DMS153 treated with DMSO at 0.1 percent for 48 hours (cell line): Measurements from ENCODE around the gene GSTT2B.
"Not testable (repeated sequence)": the region's sequence is repeated elsewhere in the genome, so short reads cannot be mapped to it uniquely, and the experiment has no call there.

Source experiments
- DNase-seq: peaks from one replicate; lab custom pipeline; 2025; ENCODE audit not compliant: unreplicated experiment; lab: John Stamatoyannopoulos, UW

The GSTT2B gene

DNA sequence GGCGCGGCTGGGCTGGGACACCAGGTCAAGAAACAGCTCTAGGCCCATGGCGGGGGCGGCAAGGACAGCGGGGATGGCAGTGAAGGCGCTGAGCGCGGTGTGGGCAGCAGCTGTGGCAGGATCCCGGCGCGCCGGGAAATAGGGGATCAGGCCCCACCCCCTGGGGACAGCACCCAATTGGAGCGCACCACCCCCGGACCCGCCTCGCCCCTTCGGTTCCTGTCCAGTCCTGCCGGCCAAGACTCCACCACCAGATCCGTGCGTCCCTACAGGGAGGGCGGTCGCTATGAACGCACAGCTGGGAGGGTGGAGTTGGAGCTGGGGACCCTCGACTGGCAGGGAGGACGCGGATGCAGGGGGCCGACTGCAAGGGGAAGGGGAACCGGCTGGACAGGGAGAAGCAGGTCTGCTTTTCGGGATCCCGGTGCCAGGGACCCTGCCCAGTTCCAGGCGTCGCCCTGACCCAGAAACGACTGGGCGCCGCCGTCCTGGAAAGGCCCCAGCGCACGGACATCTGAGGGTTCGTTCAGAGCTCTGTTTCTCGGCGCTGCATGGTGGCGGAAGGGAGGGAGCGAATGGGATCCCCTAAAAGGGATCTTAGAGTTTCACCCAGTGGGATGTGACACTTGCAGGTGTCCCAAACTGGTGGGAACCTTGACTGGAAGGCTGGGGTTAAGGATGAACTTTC, at the start of gene GSTT2B:
TSS of gene GSTT2B (minus strand) at position 112 of the 688 bp plus-strand sequence. CDS start at position 48, 64 bp downstream.
- DNase-seq, result not testable (repeated sequence)

DNA sequence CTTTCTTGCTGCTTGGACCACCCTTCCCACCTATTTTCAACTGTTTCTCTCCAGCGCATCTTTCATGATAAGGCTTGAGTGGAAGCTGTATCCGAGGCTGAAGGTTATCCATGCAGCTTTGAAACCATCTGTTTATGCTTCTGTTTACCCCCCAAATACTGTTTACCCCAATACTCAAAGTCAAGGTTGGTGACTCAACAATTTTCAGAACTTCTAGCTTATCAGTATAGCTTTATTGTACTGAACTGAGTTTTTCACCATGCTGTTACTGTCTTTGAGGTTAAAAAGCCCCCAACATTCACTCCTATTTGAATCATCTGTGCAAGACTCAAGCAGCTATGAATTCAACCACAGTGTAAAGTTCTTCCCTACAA, 49.0 kb upstream of the GSTT2B start:
- DNase-seq, result no peak

GRCh38 chr22:24009227-24010017, 48.4 kb upstream of the GSTT2B start:
- no peak for DNase-seq

GRCh38 chr22:24008381-24009226, 47.6 kb upstream of the GSTT2B start:
- DNase-seq, result no peak

DNA sequence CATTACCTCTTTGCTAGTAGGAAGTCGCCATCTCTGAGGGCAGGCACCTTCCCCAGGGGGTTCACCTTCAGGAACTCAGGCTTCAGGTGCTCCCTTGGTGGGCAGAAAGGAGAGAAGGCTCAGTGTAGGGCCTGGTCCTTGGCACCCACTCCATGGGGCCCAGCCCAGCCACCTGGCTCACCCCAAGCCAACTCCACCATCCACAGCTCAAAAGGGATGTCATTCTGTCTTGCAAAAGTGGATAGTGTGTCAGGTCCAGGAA, 47.0 kb upstream of the GSTT2B start:
- DNase-seq, result no peak

DNA sequence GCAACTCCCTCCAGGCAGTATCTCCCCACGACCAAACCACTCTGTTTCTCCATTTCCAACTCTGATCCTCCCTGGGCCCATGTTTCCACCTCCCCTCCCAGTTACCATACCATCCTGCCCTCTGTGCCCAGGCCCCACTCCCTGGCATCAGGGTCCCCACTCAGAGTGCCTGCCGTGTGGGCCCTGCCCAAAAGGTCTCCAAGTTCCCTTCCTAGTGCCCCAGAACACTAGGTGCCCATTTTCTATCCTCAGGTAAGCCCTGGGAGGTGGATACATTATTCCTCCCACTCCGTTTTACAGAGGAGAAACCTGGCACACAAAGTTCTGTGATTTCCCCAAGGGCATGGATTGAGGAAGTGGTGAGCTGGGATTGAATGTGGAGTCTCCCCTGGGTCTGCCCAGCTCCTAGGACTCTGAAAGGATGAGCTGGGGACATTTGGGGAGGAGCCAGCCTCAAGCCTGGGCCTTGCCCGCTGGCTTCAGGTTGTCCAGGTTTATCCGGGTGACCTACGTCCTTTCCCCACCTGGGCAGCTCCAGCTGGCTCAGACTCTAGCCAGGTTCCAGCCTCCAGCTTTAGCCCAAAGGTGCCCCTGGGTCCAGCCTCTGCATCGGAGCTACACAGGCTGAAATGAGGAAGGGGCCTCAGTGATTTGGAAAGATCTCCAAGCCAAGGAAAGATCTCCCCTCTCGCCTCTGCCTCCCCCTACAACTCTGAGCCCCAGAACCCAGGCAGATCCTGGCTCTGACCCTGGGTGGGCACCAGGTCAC, 46.4 kb upstream of the GSTT2B start:
- no peak for DNase-seq

- DNase-seq, result no peak
Measured at GRCh38 chr22:24006914-24007214, 45.9 kb upstream of the GSTT2B start.

DNA sequence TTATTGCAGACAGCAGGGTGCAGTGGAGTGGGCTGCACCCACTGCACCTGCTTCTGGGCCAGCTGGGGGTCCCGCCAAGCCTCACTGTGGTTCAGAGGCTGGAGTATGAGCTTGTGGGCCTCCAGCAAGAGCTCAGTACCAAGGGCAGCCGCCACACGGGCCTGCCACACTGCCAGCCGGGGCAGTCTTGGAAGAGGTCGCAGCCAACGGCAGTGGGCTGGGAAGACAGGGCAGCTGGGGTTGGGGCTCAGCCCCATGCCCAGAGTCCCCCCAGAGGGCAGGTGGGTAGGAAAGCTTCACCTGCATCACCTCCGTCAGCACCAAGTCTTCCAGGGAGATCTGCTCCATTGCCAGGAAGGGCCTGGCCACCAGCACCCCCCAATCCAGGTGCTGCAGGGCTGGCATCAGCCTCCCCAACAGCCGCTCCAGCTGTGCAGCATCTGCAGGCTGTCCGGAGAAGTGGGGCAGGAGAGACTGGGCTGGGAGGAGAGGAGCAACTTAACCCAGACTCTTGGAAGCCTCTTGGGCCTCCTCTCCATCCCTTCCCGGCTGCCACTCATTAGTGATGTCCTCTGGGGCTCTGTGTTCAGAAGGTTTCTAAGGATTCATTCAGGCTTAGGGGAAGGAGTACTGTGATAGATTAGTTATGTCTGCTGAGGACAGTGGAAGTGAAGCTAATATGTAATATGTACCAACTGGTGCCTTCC, 45.4 kb upstream of the GSTT2B start:
- DNase-seq, result no peak

DNA sequence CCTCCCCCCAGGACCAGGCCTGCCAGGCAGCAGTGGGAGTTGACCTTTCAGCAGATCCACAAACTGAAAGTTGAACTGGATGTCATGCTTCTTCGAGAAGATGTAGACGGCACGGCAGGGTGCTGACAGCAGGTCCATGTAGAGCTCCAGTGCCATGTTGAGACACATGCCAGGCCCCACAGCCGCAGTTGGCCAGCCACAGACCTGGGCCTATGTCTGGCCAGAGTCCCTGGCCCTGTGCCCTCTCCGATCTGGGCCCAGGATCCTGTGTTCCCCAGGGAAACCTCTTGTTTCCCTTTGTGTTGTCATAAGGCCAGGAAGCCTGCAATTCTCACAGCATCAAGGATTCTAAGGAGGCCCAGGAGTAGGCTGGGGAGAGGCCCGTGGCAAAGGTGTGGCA, 44.2 kb upstream of the GSTT2B start, which contains the start of gene GSTT4:
TSS of gene GSTT4 (minus strand) at position 253 of the 400 bp plus-strand sequence. CDS start at position 156, 97 bp downstream.
- no peak for DNase-seq

GRCh38 chr22:24003887-24004286, 42.9 kb upstream of the GSTT2B start:
- DNase-seq, result no peak

DNA sequence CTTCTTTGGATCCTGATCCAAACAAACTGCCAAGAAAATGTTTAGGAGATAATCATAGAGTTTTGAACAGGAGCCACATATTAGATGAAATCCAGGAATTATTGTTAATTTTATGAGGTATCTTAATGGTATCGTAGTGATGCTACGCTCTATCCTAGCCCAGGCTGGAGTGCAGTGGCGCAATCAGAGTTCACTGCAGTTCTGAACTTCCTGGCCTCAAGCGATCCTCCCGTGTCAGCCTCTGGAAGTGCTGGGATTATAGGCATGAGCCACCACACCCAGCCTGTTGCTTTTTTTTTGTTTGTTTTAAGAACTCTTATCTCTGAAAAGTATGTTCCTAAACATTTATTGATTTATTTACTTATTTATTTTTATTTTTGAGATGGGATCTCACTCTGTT, 41.9 kb upstream of the GSTT2B start:
- no peak for DNase-seq

DNA sequence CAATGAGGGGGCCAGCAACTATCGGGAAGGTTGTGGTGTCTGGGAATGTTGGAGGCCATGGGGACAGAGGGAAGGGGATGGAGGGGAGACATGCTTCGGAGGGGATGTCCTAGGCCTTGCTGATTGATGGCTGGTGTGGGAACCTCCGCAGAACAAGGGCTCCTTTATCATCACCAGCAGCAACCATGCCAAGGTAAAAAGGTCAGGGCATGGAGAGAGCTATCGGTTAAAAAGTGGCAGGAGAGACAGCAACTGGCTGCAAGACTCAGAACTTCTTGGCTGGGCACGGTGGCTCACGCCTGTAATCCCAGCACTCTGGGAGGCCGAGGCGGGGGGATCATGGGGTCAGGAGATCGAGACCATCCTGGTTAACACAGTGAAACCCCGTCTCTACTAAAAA, 41.3 kb upstream of the GSTT2B start:
- no peak for DNase-seq

DNA sequence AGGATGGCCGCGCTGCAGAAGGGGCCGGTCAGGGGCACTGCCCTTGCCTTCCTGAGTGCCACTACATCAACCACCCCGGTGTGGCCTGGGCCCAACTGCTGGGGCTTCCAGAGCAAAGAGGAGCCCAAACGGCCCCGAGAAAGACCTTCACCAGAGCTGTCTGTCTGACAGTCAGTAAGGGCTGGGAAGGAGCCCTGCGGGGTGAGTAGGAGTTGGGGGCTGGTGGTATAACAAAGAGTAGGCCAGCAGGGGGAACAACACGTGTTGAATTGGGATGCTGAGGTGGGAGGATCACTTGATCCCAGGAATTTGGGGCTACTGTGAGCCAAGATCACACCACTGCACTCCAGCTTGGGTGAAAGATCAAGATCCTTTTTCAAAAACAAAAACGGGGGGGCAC, 40.3 kb upstream of the GSTT2B start:
- DNase-seq, result no peak

- DNase-seq, result not testable (repeated sequence)
Measured at GRCh38 chr22:23999779-24000178, 38.8 kb upstream of the GSTT2B start.

- DNase-seq, result no peak
Measured at GRCh38 chr22:23997092-23997491, 36.1 kb upstream of the GSTT2B start.

GRCh38 chr22:23993581-23994177, 32.7 kb upstream of the GSTT2B start:
- not testable (repeated sequence) for DNase-seq

DNA sequence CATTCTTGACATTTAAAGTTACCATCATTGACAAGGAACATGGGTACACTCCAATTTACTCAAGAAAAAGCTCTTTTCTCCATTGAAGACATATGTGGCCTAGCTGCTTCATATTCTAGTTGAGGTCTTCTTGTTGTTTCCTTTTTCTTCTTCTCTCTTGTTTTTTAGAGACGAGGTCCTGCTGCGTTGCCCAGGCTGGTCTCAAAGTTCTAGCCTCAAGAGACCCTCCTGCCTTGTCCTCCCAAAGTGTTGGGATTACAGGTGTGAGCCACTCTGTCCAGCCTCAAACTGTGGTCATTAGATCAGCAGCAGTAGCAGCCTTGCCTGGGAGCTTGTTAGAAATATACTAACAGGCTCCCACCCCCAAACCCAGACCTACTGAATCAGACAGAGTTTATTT, 32.1 kb upstream of the GSTT2B start:
- not testable (repeated sequence) for DNase-seq

GRCh38 chr22:23989583-23990244, 28.7 kb upstream of the GSTT2B start:
- not testable (repeated sequence) for DNase-seq

- DNase-seq, result not testable (repeated sequence)
Measured at GRCh38 chr22:23986538-23987178, 25.7 kb upstream of the GSTT2B start.
